ENCODE measurements around the gene VPS37D. TPM values are rescaled to one million over a fixed set of nuclear protein-coding genes. Genes with fewer than 3 reads are reported as not detected.
A peak's percentile ranks its signal among the peaks of the same experiment; 100 is the strongest.
"Not testable (repeated sequence)": the region's sequence is repeated elsewhere in the genome, so short reads cannot be mapped to it uniquely, and the experiment has no call there.

VPS37D gene
- total RNA-seq, 1 experiment from 2014 or later = 0.85 TPM

- Mint-ChIP-seq H3K4me3 (no peak overlapping the region), H3K27ac (peak overlapping the region in 1 of 3 experiments; percentile 88; a peak in 1 of 7 replicates), H3K4me1 (peaks cover 0 to 3% of the 10 kb centered on the region in 2 experiments; a peak in 1 of 4 replicates), H3K9me3 (no peaks in the 10 kb centered on the region), H3K27me3 (ENCODE audit: low read depth) (peaks cover 4% of the 10 kb centered on the region), H3K36me3 (ENCODE audit: insufficient read depth in 1 of 3, low read depth in 3 of 3) (peaks cover 0 to 2% (median 0%) of the 10 kb centered on the region in 3 experiments; a peak in 1 of 7 replicates)
- Histone ChIP-seq H4K91ac (ENCODE audit: insufficient read length, low read depth, low read length) (no peak overlapping the region), H3K56ac (ENCODE audit: insufficient read length, low read depth, low read length) (no peak overlapping the region), H3K4me2 (ENCODE audit: insufficient read depth, insufficient read length, low read length) (no peak overlapping the region), H3K27ac (ENCODE audit: insufficient read length, low read depth, low read length) (no peak overlapping the region), H3K79me2 (ENCODE audit: insufficient read depth, low read length) (no peaks in the 10 kb centered on the region), H3K9me3 (ENCODE audit: control insufficient read depth, low read depth, low read length) (no peaks in the 10 kb centered on the region), H3K27me3 (ENCODE audit: insufficient read depth, low read length) (no peaks in the 10 kb centered on the region), H4K20me1 (ENCODE audit: control insufficient read depth, insufficient read depth, insufficient read length) (no peaks in the 10 kb centered on the region), H4K8ac (replicated peaks; ENCODE audit: insufficient read length, low read depth, low read length) (no peak overlapping the region), H2BK15ac (ENCODE audit: low read depth, low read length) (no peak overlapping the region), H3T11ph (ENCODE audit: low read length) (no peak overlapping the region), H3K9ac (ENCODE audit: extremely low read depth, insufficient read length, low read length) (no peak overlapping the region), H3K18ac (ENCODE audit: insufficient read length, low read depth, low read length) (no peak overlapping the region), H3K14ac (ENCODE audit: insufficient read depth, low read length) (no peak overlapping the region), H2AK5ac (ENCODE audit: insufficient read length, low read length) (no peak overlapping the region), H3K4me1 (ENCODE audit: insufficient read depth, low read length) (no peaks in the 10 kb centered on the region), H3K23me2 (ENCODE audit: insufficient read length, low read depth, low read length, poor library complexity, severe bottlenecking) (no peaks in the 10 kb centered on the region), H2AFZ (ENCODE audit: low read length) (no peak overlapping the region), H3K79me1 (ENCODE audit: insufficient read depth, low read depth, low read length, poor library complexity, severe bottlenecking) (no peaks in the 10 kb centered on the region), H3K4ac (ENCODE audit: low read depth, low read length) (no peak overlapping the region), H2BK12ac (ENCODE audit: insufficient read length, low read depth, low read length) (no peak overlapping the region), H2BK120ac (ENCODE audit: low read depth, low read length, poor library complexity, severe bottlenecking) (no peak overlapping the region), H2BK5ac (ENCODE audit: insufficient read length, low read length) (no peak overlapping the region), H3K23ac (ENCODE audit: insufficient read length, low read depth, low read length) (no peak overlapping the region), H2BK20ac (ENCODE audit: low read depth, low read length, poor library complexity, severe bottlenecking) (no peak overlapping the region), H4K5ac (ENCODE audit: insufficient read length, low read depth, low read length) (no peak overlapping the region)
- no peak for DNase-seq
- no CpG with 5 or more reads among the region's 1 CpG for WGBS (ENCODE audit: extremely low coverage, insufficient read length, low lambda C conversion rate)
- TF ChIP-seq, protein P1, sequence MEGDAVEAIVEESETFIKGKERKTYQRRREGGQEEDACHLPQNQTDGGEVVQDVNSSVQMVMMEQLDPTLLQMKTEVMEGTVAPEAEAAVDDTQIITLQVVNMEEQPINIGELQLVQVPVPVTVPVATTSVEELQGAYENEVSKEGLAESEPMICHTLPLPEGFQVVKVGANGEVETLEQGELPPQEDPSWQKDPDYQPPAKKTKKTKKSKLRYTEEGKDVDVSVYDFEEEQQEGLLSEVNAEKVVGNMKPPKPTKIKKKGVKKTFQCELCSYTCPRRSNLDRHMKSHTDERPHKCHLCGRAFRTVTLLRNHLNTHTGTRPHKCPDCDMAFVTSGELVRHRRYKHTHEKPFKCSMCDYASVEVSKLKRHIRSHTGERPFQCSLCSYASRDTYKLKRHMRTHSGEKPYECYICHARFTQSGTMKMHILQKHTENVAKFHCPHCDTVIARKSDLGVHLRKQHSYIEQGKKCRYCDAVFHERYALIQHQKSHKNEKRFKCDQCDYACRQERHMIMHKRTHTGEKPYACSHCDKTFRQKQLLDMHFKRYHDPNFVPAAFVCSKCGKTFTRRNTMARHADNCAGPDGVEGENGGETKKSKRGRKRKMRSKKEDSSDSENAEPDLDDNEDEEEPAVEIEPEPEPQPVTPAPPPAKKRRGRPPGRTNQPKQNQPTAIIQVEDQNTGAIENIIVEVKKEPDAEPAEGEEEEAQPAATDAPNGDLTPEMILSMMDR (conservative IDR thresholded peaks at IDR 0.05) = no peak
These were observed 45.1 kb downstream of the VPS37D start for GRCh38 chr7:73712773-73713172.

GRCh38 chr7:73713319-73713718 lies 45.7 kb downstream of the VPS37D start:
- not testable (repeated sequence) for H2AFZ ChIP-seq (ENCODE audit: low read length); H2BK12ac ChIP-seq (ENCODE audit: insufficient read length, low read depth, low read length); H4K8ac ChIP-seq (replicated peaks; ENCODE audit: insufficient read length, low read depth, low read length); H3K18ac ChIP-seq (ENCODE audit: insufficient read length, low read depth, low read length); H4K5ac ChIP-seq (ENCODE audit: insufficient read length, low read depth, low read length); H3K36me3 Mint-ChIP-seq (ENCODE audit: insufficient read depth in 1 of 3, low read depth in 3 of 3); H3K4me2 ChIP-seq (ENCODE audit: insufficient read depth, insufficient read length, low read length); H3T11ph ChIP-seq (ENCODE audit: low read length); H3K27ac ChIP-seq (ENCODE audit: insufficient read length, low read depth, low read length); H3K9ac ChIP-seq (ENCODE audit: extremely low read depth, insufficient read length, low read length); H3K9me3 Mint-ChIP-seq; H3K27ac Mint-ChIP-seq; H3K14ac ChIP-seq (ENCODE audit: insufficient read depth, low read length); H2BK5ac ChIP-seq (ENCODE audit: insufficient read length, low read length); H4K20me1 ChIP-seq (ENCODE audit: control insufficient read depth, insufficient read depth, insufficient read length); H4K91ac ChIP-seq (ENCODE audit: insufficient read length, low read depth, low read length); H3K56ac ChIP-seq (ENCODE audit: insufficient read length, low read depth, low read length); H3K23me2 ChIP-seq (ENCODE audit: insufficient read length, low read depth, low read length, poor library complexity, severe bottlenecking); H2AK5ac ChIP-seq (ENCODE audit: insufficient read length, low read length); H3K4ac ChIP-seq (ENCODE audit: low read depth, low read length); H3K79me2 ChIP-seq (ENCODE audit: insufficient read depth, low read length); H2BK15ac ChIP-seq (ENCODE audit: low read depth, low read length); H3K23ac ChIP-seq (ENCODE audit: insufficient read length, low read depth, low read length); H3K27me3 Mint-ChIP-seq (ENCODE audit: low read depth); H3K4me3 Mint-ChIP-seq; H2BK20ac ChIP-seq (ENCODE audit: low read depth, low read length, poor library complexity, severe bottlenecking); DNase-seq; H3K27me3 ChIP-seq (ENCODE audit: insufficient read depth, low read length); H3K79me1 ChIP-seq (ENCODE audit: insufficient read depth, low read depth, low read length, poor library complexity, severe bottlenecking); H3K4me1 Mint-ChIP-seq; H2BK120ac ChIP-seq (ENCODE audit: low read depth, low read length, poor library complexity, severe bottlenecking); H3K9me3 ChIP-seq (ENCODE audit: control insufficient read depth, low read depth, low read length); H3K4me1 ChIP-seq (ENCODE audit: insufficient read depth, low read length)
- no CpG with 5 or more reads among the region's 6 CpGs for WGBS (ENCODE audit: extremely low coverage, insufficient read length, low lambda C conversion rate)

Measured in H9 (cell line).